SK-N-SH (cell line): Measurements from ENCODE around the gene GGA3. TPM values are rescaled to one million over a fixed set of nuclear protein-coding genes. Genes with fewer than 3 reads are reported as not detected.

ENCODE experiments used
- CTCF ChIA-PET: fragments of 300-600, 350-600 bp; formaldehyde crosslinking; extraction: SDS; loops from one replicate; lab custom pipeline; 2021; lab: Yijun Ruan, JAX
- POLR2A ChIA-PET: fragments of 350-600 bp; sonication (Branson Sonifier 250); formaldehyde crosslinking; extraction: SDS; loops from one replicate; lab custom pipeline; 2020; ENCODE audit warnings: antibody characterized with exemption, inconsistent platforms; lab: Yijun Ruan, JAX
- DNase-seq: peaks from one replicate; pipeline ENCODE4 v3.0.0; 2012
- H2AFZ ChIP-seq: fragments of 200-600 bp; sonication (generic); 2 replicates; pipeline ENCODE4 v1.8.1; 2016; ENCODE audit warnings: antibody characterized with exemption, mild to moderate bottlenecking, low read depth
- H3F3A ChIP-seq: fragments of 200-600 bp; sonication (generic); replicated peaks from 2 replicates; pipeline ENCODE3; 2016; ENCODE audit warnings: antibody characterized with exemption, mild to moderate bottlenecking; ENCODE audit not compliant: insufficient read depth
- H3K27ac ChIP-seq, 2 experiments: fragments of 200-500 bp in 1 of 2; fragments of 200-600 bp in 1 of 2; sonication (Bioruptor generic) in 1 of 2; sonication (generic), shearing (Covaris generic) in 1 of 2; 2 replicates each; pipeline versions ENCODE4 v1.5.1 to v1.6.1; 2014 to 2016; ENCODE audit warnings: low read depth in 2 of 2, inconsistent platforms in 1 of 2, low read length in 1 of 2, mild to moderate bottlenecking in 1 of 2, mixed read lengths in 1 of 2
- H3K27me3 ChIP-seq: fragments of 200-600 bp; sonication (generic), shearing (Covaris generic); 2 replicates; pipeline ENCODE4 v1.6.1; 2016; ENCODE audit warnings: mixed run types; ENCODE audit not compliant: insufficient read depth
- H3K36me3 ChIP-seq, 2 experiments: fragments of 200-500 bp in 1 of 2; fragments of 200-600 bp in 1 of 2; sonication (Bioruptor generic) in 1 of 2; sonication (generic) in 1 of 2; replicated peaks in 1 of 2; 2 replicates each; pipeline versions ENCODE3 to v1.5.1; 2014 to 2016; ENCODE audit warnings: low read length in 1 of 2, mild to moderate bottlenecking in 1 of 2; ENCODE audit not compliant: insufficient read depth in 2 of 2, control insufficient read depth in 1 of 2
- H3K4me1 ChIP-seq, 2 experiments: fragments of 200-500 bp in 1 of 2; fragments of 200-600 bp in 1 of 2; sonication (Bioruptor generic) in 1 of 2; sonication (generic), shearing (Covaris generic) in 1 of 2; 2 replicates each; pipeline versions ENCODE4 v1.5.1 to v1.6.1; 2014 to 2016; ENCODE audit warnings: low read depth in 1 of 2, low read length in 1 of 2, mixed run types in 1 of 2; ENCODE audit not compliant: insufficient read depth in 2 of 2, control insufficient read depth in 1 of 2
- H3K4me2 ChIP-seq: fragments of 200-600 bp; sonication (generic), shearing (Covaris generic); 2 replicates; pipeline ENCODE4 v1.6.1; 2017; ENCODE audit warnings: mixed run types
- H3K4me3 ChIP-seq, 2 experiments: fragments of 200-500 bp in 1 of 2; fragments of 200-600 bp in 1 of 2; sonication (Bioruptor generic) in 1 of 2; sonication (generic), shearing (Covaris generic) in 1 of 2; 2 replicates each; pipeline versions ENCODE4 v1.5.1 to v1.8.1; 2014 to 2016; ENCODE audit warnings: low read depth in 2 of 2, inconsistent platforms in 1 of 2, low read length in 1 of 2, mild to moderate bottlenecking in 1 of 2, mixed read lengths in 1 of 2, moderate library complexity in 1 of 2
- H3K79me2 ChIP-seq: fragments of 200-600 bp; sonication (generic); 2 replicates; pipeline ENCODE4 v1.8.1; 2017; ENCODE audit warnings: mild to moderate bottlenecking; ENCODE audit not compliant: insufficient read depth
- H3K9ac ChIP-seq: fragments of 200-600 bp; sonication (generic); 2 replicates; pipeline ENCODE4 v1.6.1; 2017; ENCODE audit warnings: mixed run types
- H3K9me2 ChIP-seq: fragments of 200-600 bp; sonication (generic); 2 replicates; pipeline ENCODE4 v1.6.1; 2017; ENCODE audit warnings: mixed run types
- H3K9me3 ChIP-seq: fragments of 200-600 bp; sonication (generic); 2 replicates; pipeline ENCODE4 v1.6.1; 2017; ENCODE audit warnings: mixed run types, mild to moderate bottlenecking, moderate library complexity
- H4K20me1 ChIP-seq: fragments of 200-600 bp; sonication (generic); 2 replicates; pipeline ENCODE4 v1.6.1; 2017; ENCODE audit warnings: mild to moderate bottlenecking, mixed run types; ENCODE audit not compliant: insufficient read depth
- CHD2 ChIP-seq: fragments of 150-350 bp; IDR thresholded peaks from 2 replicates; pipeline ENCODE4 v1.6.1; 2018; ENCODE audit warnings: low read length; ENCODE audit not compliant: partially characterized antibody
- ELF1 ChIP-seq: IDR thresholded peaks from 2 replicates; pipeline ENCODE4 v1.4.0; 2012
- EP300 ChIP-seq, 2 experiments: IDR thresholded peaks; 2 replicates each; pipeline versions ENCODE4 v1.4.0 to v1.6.1; 2012; ENCODE audit warnings: borderline replicate concordance in 1 of 2, low read depth in 1 of 2, low read length in 1 of 2
- FOXJ3 ChIP-seq: sonication (generic); formaldehyde crosslinking; IDR thresholded peaks from 2 replicates; pipeline ENCODE4 v1.5.1; 2020; ENCODE audit warnings: mild to moderate bottlenecking, missing genetic modification reagents
- FOXM1 ChIP-seq: IDR thresholded peaks from 2 replicates; pipeline ENCODE4 v1.4.0; 2012; ENCODE audit warnings: low read depth, mild to moderate bottlenecking
- MEF2A ChIP-seq: IDR thresholded peaks from 2 replicates; pipeline ENCODE4 v1.4.0; 2012; ENCODE audit warnings: low read depth, borderline replicate concordance
- MXI1 ChIP-seq: IDR thresholded peaks from 2 replicates; pipeline ENCODE4 v1.6.1; 2012; ENCODE audit warnings: mild to moderate bottlenecking, low read depth, low read length, improper control_type of control experiment
- NRF1 ChIP-seq: IDR thresholded peaks from 2 replicates; pipeline ENCODE4 v1.6.1; 2012; ENCODE audit warnings: low read depth, mild to moderate bottlenecking, low read length
- POLR2AphosphoS5 ChIP-seq: IDR thresholded peaks from 2 replicates; pipeline ENCODE4 v1.6.1; 2012; ENCODE audit warnings: low read depth, low read length
- SIN3A ChIP-seq: IDR thresholded peaks from 2 replicates; pipeline ENCODE4 v1.6.1; 2012; ENCODE audit warnings: low read depth, mild to moderate bottlenecking, low read length, moderate library complexity, borderline replicate concordance
- SMC3 ChIP-seq: IDR thresholded peaks from 2 replicates; pipeline ENCODE4 v1.6.1; 2012; ENCODE audit warnings: low read depth, low read length, improper control_type of control experiment
- TAF1 ChIP-seq: IDR thresholded peaks from 2 replicates; pipeline ENCODE4 v1.6.1; 2012; ENCODE audit warnings: low read depth, mild to moderate bottlenecking, low read length, moderate library complexity, borderline replicate concordance
- TCF12 ChIP-seq: IDR thresholded peaks from 2 replicates; pipeline ENCODE4 v1.4.0; 2012
- TEAD4 ChIP-seq: IDR thresholded peaks from 2 replicates; pipeline ENCODE4 v1.4.0; 2012; ENCODE audit warnings: mild to moderate bottlenecking, borderline replicate concordance; ENCODE audit not compliant: insufficient read depth
- YY1 ChIP-seq: IDR thresholded peaks from 2 replicates; pipeline ENCODE4 v1.4.0; 2012; ENCODE audit warnings: low read depth, mild to moderate bottlenecking
- WGBS: methylation state at CpG from one replicate; pipeline ENCODE4 v1.1.6; 2017; ENCODE audit warnings: low lambda C conversion rate; 5-methylcytosine and 5-hydroxymethylcytosine counted together
- polyA plus RNA-seq, 3 experiments: library from polyadenylated mRNA; depleted of rRNA; stranded (reverse); fragments of >200 nt; gene quantifications; 2 replicates each; pipeline ENCODE4 v1.2.3, GENCODE V29; 2012
- TF ChIP-seq, protein P1 (sequence below): IDR thresholded peaks from 2 replicates; pipeline ENCODE4 v1.4.0; 2012; ENCODE audit warnings: low read depth
- TF ChIP-seq, protein P2 (sequence below): IDR thresholded peaks from 2 replicates; pipeline ENCODE4 v1.6.1; 2012; ENCODE audit warnings: mild to moderate bottlenecking, low read depth, low read length, moderate library complexity
- TF ChIP-seq, protein P3 (sequence below): fragments of 150-350 bp; IDR thresholded peaks from 2 replicates; pipeline ENCODE4 v1.6.1; 2017; ENCODE audit warnings: antibody characterized with exemption, low read length, low read depth, borderline replicate concordance
- TF ChIP-seq, protein P4 (sequence below): IDR thresholded peaks from 2 replicates; pipeline ENCODE4 v1.4.0; 2012; ENCODE audit warnings: low read depth, borderline replicate concordance
- TF ChIP-seq, protein P5 (sequence below): fragments of 150-350 bp; IDR thresholded peaks from 2 replicates; pipeline ENCODE4 v1.6.1; 2016; ENCODE audit warnings: mild to moderate bottlenecking, low read depth, low read length
- TF ChIP-seq, protein P6 (sequence below): fragments of 200-600 bp; sonication (generic); IDR thresholded peaks from 2 replicates; pipeline ENCODE4 v1.6.1; 2017; ENCODE audit warnings: antibody characterized with exemption, mild to moderate bottlenecking, moderate library complexity

The GGA3 gene
- polyA plus RNA-seq, 1 of the 3 experiments (the other 2 are of a cell fraction) = 42.5 TPM

DNA sequence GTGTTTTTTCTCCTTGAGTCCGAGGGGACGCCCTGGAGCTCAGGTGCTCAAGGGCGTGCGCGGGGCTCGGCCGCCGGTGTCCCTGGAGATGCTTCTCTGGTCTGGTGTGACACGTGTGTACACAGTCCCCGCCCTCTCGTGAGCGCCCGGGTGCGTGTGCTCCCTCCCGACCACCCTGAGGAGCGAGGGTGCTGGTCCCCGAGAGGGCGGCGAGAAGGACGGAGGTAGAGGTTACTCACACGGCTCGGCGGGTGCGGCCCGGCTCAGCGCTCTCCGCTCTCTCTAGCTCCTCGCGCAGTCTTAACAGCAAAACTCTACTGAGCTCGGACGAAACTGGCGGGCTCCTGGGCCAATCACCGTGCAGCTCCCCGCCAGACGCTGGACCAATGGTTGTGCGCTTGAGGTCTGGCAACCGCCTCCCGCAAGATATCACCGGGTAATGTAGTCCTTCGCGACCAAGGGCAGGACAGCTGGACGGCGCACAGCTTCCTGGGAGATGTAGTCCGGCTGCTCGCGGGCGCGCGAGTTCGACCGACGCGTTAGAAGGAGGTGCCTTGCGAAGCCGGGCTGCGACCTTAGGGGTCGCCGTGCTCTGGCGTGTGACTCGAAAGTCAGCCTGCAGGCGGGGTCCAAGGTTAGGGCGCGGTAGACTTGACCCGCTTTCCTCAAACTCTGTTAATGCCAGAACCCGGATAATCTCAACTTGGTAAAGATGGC, 27.9 kb upstream of the GGA3 start, which contains the start of gene SLC25A19:
Gene SLC25A19 (minus strand): TSS at position 319 of the 717 bp plus-strand sequence. CDS start 2,669 bp downstream, outside the sequence.
- under 1% methylated on average over 32 of the region's 65 CpGs for WGBS
- ChIA-PET CTCF (interaction anchor here (0.6 to 7.3 kb wide), 26 partner anchors 9 to 461 kb away, joined by 3 to 83 read pairs (median 4); partner anchors contain the start of genes GGA3, GRB2, MIF4GD and MRPS7), POLR2A (interaction anchor here (0.6 to 2.8 kb wide), 10 partner anchors 16 to 302 kb away, joined by 3 to 36 read pairs (median 4); partner anchors contain the start of genes CDR2L, GGA3, GRB2 and MIF4GD)
- Histone ChIP-seq H3K4me1 (peaks cover 4 to 5% of the 10 kb centered on the region in 2 experiments; a peak in 2 of 4 replicates), H3F3A (peaks cover 4% of the 10 kb centered on the region), H3K27me3 (no peaks in the 10 kb centered on the region), H3K4me3 (peak within 1 kb of the TSS; percentile 68 to 80), H2AFZ (peak within 1 kb of the TSS; percentile 96), H3K36me3 (peaks cover 0 to 4% of the 10 kb centered on the region in 2 experiments), H3K9me3 (no peaks in the 10 kb centered on the region), H3K4me2 (peak within 1 kb of the TSS; percentile 87), H3K9ac (peak within 1 kb of the TSS; percentile 77), H4K20me1 (no peaks in the 10 kb centered on the region), H3K27ac (peak within 1 kb of the TSS; percentile 73 to 80), H3K9me2 (no peaks in the 10 kb centered on the region), H3K79me2 (no peaks in the 10 kb centered on the region)
- DNase-seq = peak; percentile 99
- no peak for TF ChIP-seq FOXM1
- no peak for TF ChIP-seq EP300 (IDR thresholded peaks at IDR 0.05; ENCODE audit: borderline replicate concordance in 1 of 2, low read depth in 1 of 2, low read length in 1 of 2)
- TF ChIP-seq, protein P1, sequence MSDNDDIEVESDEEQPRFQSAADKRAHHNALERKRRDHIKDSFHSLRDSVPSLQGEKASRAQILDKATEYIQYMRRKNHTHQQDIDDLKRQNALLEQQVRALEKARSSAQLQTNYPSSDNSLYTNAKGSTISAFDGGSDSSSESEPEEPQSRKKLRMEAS = peak; percentile 62
- TF ChIP-seq CHD2 = peak; percentile 97
- TF ChIP-seq ELF1 = peak; percentile 78
- TF ChIP-seq, protein P2, sequence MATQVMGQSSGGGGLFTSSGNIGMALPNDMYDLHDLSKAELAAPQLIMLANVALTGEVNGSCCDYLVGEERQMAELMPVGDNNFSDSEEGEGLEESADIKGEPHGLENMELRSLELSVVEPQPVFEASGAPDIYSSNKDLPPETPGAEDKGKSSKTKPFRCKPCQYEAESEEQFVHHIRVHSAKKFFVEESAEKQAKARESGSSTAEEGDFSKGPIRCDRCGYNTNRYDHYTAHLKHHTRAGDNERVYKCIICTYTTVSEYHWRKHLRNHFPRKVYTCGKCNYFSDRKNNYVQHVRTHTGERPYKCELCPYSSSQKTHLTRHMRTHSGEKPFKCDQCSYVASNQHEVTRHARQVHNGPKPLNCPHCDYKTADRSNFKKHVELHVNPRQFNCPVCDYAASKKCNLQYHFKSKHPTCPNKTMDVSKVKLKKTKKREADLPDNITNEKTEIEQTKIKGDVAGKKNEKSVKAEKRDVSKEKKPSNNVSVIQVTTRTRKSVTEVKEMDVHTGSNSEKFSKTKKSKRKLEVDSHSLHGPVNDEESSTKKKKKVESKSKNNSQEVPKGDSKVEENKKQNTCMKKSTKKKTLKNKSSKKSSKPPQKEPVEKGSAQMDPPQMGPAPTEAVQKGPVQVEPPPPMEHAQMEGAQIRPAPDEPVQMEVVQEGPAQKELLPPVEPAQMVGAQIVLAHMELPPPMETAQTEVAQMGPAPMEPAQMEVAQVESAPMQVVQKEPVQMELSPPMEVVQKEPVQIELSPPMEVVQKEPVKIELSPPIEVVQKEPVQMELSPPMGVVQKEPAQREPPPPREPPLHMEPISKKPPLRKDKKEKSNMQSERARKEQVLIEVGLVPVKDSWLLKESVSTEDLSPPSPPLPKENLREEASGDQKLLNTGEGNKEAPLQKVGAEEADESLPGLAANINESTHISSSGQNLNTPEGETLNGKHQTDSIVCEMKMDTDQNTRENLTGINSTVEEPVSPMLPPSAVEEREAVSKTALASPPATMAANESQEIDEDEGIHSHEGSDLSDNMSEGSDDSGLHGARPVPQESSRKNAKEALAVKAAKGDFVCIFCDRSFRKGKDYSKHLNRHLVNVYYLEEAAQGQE = peak; percentile 2; the same call in 1 of the 2 replicates
- peak; percentile 55; the same call in 1 of the 2 replicates for TF ChIP-seq FOXJ3 (CRISPR knock-in tag)
- peak; percentile 85 for TF ChIP-seq YY1
- TF ChIP-seq, protein P3, sequence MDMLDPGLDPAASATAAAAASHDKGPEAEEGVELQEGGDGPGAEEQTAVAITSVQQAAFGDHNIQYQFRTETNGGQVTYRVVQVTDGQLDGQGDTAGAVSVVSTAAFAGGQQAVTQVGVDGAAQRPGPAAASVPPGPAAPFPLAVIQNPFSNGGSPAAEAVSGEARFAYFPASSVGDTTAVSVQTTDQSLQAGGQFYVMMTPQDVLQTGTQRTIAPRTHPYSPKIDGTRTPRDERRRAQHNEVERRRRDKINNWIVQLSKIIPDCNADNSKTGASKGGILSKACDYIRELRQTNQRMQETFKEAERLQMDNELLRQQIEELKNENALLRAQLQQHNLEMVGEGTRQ = no peak
- TF ChIP-seq NRF1 = peak; percentile 52; the same call in 1 of the 2 replicates
- TF ChIP-seq, protein P4, sequence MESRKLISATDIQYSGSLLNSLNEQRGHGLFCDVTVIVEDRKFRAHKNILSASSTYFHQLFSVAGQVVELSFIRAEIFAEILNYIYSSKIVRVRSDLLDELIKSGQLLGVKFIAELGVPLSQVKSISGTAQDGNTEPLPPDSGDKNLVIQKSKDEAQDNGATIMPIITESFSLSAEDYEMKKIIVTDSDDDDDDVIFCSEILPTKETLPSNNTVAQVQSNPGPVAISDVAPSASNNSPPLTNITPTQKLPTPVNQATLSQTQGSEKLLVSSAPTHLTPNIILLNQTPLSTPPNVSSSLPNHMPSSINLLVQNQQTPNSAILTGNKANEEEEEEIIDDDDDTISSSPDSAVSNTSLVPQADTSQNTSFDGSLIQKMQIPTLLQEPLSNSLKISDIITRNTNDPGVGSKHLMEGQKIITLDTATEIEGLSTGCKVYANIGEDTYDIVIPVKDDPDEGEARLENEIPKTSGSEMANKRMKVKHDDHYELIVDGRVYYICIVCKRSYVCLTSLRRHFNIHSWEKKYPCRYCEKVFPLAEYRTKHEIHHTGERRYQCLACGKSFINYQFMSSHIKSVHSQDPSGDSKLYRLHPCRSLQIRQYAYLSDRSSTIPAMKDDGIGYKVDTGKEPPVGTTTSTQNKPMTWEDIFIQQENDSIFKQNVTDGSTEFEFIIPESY = peak; percentile 92
- peak; percentile 81; the same call in 1 of the 2 replicates for TF ChIP-seq POLR2AphosphoS5
- TF ChIP-seq TAF1 = peak; percentile 54; the same call in 1 of the 2 replicates
- peak; percentile 98 for TF ChIP-seq MXI1
- peak; percentile 50; the same call in 1 of the 2 replicates for TF ChIP-seq TCF12
- TF ChIP-seq TEAD4 = no peak
- TF ChIP-seq, protein P5, sequence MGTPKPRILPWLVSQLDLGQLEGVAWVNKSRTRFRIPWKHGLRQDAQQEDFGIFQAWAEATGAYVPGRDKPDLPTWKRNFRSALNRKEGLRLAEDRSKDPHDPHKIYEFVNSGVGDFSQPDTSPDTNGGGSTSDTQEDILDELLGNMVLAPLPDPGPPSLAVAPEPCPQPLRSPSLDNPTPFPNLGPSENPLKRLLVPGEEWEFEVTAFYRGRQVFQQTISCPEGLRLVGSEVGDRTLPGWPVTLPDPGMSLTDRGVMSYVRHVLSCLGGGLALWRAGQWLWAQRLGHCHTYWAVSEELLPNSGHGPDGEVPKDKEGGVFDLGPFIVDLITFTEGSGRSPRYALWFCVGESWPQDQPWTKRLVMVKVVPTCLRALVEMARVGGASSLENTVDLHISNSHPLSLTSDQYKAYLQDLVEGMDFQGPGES = no peak
- TF ChIP-seq SMC3 = peak; percentile 25; the same call in 1 of the 2 replicates
- TF ChIP-seq, protein P6, sequence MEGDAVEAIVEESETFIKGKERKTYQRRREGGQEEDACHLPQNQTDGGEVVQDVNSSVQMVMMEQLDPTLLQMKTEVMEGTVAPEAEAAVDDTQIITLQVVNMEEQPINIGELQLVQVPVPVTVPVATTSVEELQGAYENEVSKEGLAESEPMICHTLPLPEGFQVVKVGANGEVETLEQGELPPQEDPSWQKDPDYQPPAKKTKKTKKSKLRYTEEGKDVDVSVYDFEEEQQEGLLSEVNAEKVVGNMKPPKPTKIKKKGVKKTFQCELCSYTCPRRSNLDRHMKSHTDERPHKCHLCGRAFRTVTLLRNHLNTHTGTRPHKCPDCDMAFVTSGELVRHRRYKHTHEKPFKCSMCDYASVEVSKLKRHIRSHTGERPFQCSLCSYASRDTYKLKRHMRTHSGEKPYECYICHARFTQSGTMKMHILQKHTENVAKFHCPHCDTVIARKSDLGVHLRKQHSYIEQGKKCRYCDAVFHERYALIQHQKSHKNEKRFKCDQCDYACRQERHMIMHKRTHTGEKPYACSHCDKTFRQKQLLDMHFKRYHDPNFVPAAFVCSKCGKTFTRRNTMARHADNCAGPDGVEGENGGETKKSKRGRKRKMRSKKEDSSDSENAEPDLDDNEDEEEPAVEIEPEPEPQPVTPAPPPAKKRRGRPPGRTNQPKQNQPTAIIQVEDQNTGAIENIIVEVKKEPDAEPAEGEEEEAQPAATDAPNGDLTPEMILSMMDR = peak; percentile 26; the same call in 1 of the 2 replicates
- TF ChIP-seq SIN3A = no peak; the same call in 1 of the 2 replicates
- TF ChIP-seq MEF2A = no peak
